DND-41 (cell line): ENCODE measurements around the gene ICOS.

Experiments
- EZH2 ChIP-seq: IDR thresholded peaks from 3 replicates; pipeline ENCODE4 v1.6.1; 2012; ENCODE audit warnings: borderline replicate concordance, low read depth, mild to moderate bottlenecking, moderate library complexity, low read length, inconsistent platforms; ENCODE audit not compliant: severe bottlenecking
- TF ChIP-seq, protein P1 (sequence below): IDR thresholded peaks from 2 replicates; pipeline ENCODE4 v1.5.1; 2012; ENCODE audit warnings: borderline replicate concordance, low read length, moderate library complexity, mild to moderate bottlenecking; ENCODE audit not compliant: poor library complexity, severe bottlenecking; ENCODE audit errors: extremely low read depth

DNA sequence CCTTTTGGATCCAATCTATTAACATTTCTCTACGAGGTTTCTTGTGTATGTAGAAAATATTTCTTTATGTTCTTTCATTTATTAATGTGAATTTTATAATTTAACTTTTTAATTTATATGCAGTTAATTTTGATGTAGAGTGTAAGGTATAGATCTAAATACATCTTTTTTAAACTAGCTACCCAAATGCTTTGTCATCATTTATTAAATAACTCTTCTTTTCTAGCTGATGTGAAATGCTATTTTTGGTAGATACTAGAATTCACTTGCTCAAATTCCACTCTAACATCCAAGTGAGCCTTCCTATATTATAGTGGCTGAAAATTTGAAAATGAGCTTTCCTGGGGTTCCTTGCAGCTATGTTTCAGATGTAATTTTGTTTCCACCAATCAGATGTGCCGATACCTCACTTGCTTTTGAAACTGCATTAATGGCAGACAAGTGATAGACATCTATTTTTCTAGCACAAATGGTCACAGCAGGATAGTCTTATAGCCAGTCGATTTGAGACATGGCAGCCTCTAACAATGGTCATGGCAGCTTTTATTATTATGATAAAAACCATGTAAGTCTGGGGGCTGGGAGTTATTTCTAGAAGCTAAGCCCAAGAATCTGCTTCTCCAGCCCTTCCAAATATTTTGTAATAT is 10.9 kb upstream of the ICOS start:
- TF ChIP-seq, protein P1, sequence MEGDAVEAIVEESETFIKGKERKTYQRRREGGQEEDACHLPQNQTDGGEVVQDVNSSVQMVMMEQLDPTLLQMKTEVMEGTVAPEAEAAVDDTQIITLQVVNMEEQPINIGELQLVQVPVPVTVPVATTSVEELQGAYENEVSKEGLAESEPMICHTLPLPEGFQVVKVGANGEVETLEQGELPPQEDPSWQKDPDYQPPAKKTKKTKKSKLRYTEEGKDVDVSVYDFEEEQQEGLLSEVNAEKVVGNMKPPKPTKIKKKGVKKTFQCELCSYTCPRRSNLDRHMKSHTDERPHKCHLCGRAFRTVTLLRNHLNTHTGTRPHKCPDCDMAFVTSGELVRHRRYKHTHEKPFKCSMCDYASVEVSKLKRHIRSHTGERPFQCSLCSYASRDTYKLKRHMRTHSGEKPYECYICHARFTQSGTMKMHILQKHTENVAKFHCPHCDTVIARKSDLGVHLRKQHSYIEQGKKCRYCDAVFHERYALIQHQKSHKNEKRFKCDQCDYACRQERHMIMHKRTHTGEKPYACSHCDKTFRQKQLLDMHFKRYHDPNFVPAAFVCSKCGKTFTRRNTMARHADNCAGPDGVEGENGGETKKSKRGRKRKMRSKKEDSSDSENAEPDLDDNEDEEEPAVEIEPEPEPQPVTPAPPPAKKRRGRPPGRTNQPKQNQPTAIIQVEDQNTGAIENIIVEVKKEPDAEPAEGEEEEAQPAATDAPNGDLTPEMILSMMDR: no peak
- no peak for TF ChIP-seq EZH2
